ENCODE measurements around the gene ZNF664.

- TF ChIP-seq CTCF (IDR thresholded peaks at IDR 0.05) (no peak), POLR2A (IDR thresholded peaks at IDR 0.05) (no peak)
These were observed 14.1 kb upstream of the ZNF664 start for GRCh38 chr12:123958876-123959275.
